Kidney capillary endothelial cell (primary cell): ENCODE measurements around the gene CPNE9.

Experiments
- DNase-seq: peaks from one replicate; pipeline ENCODE4 v3.0.0-alpha.2; 2018; ENCODE audit warnings: low spot score

Gene CPNE9

DNA sequence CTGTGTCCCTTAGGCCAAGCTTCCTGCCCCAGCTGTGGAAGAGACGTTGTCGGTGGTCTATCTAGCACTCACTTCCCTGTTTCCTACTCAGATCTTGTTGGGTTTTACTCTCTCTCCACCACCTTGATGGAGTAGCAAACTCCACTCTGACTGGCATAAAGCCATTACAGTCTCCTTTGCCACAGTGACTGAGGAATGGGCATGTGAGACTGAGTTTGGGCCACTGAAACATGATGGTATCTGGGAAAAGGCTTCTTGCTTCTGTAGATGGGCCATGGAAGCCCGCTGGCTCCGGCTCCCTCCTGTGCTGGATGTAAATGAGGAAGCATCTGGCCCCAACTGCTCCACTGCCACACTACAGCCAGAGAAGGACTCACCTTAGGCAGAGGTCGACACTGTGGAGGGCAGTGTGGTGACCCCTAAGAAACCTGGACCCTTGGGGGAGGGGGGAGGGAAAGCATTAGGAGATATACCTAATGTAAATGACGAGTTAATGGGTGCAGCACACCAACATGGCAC, 75.5 kb downstream of the CPNE9 start:
- DNase-seq: no peak
